Esophagus muscularis mucosa (tissue), 4 donors: ENCODE measurements around the gene MRTFA. TPM values are rescaled to one million over a fixed set of nuclear protein-coding genes. Genes with fewer than 3 reads are reported as not detected.

Experiments used
- DNase-seq: peaks from one replicate; pipeline ENCODE4 v3.0.0-alpha.2; 2017; ENCODE audit errors: extremely low spot score
- H3K27ac ChIP-seq, 4 donors: fragments of 200-600 bp; sonication (generic); replicated peaks in 1 of 4; 1 replicate in 3 of 4; 2 replicates in 1 of 4; pipeline ENCODE4 v1.5.1; 2016 to 2019; ENCODE audit warnings: mild to moderate bottlenecking in 1 of 4
- H3K27me3 ChIP-seq, 4 donors: fragments of 200-600 bp; sonication (generic); one replicate each; pipeline versions ENCODE4 v1.5.1 to v1.6.0; 2016 to 2019
- H3K36me3 ChIP-seq, 4 donors: fragments of 200-600 bp; sonication (generic); one replicate each; pipeline ENCODE4 v1.5.1; 2016 to 2019
- H3K4me1 ChIP-seq, 4 donors: fragments of 200-600 bp; sonication (generic); one replicate each; pipeline ENCODE4 v1.5.1; 2016 to 2019
- H3K4me3 ChIP-seq, 4 donors: fragments of 200-600 bp; sonication (generic); 1 replicate in 2 of 4; 2 replicates in 2 of 4; pipeline ENCODE4 v1.5.1; 2016 to 2019; ENCODE audit warnings: mild to moderate bottlenecking in 4 of 4, moderate library complexity in 1 of 4
- H3K9me3 ChIP-seq, 4 donors: fragments of 200-600 bp; sonication (generic); 1 replicate in 3 of 4; 2 replicates in 1 of 4; pipeline ENCODE4 v1.5.1; 2016 to 2019
- EP300 ChIP-seq: sonication (generic); formaldehyde crosslinking; IDR thresholded peaks from one replicate; pipeline ENCODE4 v1.6.1; 2017; ENCODE audit warnings: antibody characterized with exemption
- POLR2A ChIP-seq: fragments of 450-650 bp; IDR thresholded peaks from one replicate; pipeline ENCODE4 v1.6.1; 2017; ENCODE audit warnings: antibody characterized with exemption, moderate library complexity, mild to moderate bottlenecking, low read depth
- POLR2AphosphoS5 ChIP-seq, 2 donors: sonication (generic); formaldehyde crosslinking; IDR thresholded peaks; one replicate each; pipeline ENCODE4 v1.6.1; 2017; ENCODE audit warnings: antibody characterized with exemption in 2 of 2
- WGBS: methylation state at CpG from one replicate; pipeline ENCODE4 v1.1.5; 2018; 5-methylcytosine and 5-hydroxymethylcytosine counted together
- intact Hi-C: fragments of 100-400 bp; cut with DNase I; formaldehyde crosslinking; loops from one replicate; pipeline ENCODE4 v1.15.1; 2023
- total RNA-seq, 4 donors: library from RNA; depleted of rRNA; stranded (reverse); fragments of >200 nt; gene quantifications; one replicate each; pipeline versions ENCODE4 v1.1.0 to v1.2.1, GENCODE V29; 2016
- TF ChIP-seq, protein P1 (sequence below), 3 experiments: fragments of 200-600 bp in 2 of 3; fragments of 450-650 bp in 1 of 3; sonication (generic) in 2 of 3; IDR thresholded peaks; one replicate each; pipeline ENCODE4 v1.5.1; 2017 to 2019; ENCODE audit warnings: antibody characterized with exemption in 3 of 3, mild to moderate bottlenecking in 2 of 3, moderate library complexity in 1 of 3

MRTFA gene
- total RNA-seq, 4 donors from 2014 or later: 55.6 to 88.7 (median 73.6) TPM

- H3K36me3 ChIP-seq: no peaks in the 10 kb centered on the region
- peaks cover 15 to 44% (median 35%) of the 10 kb centered on the region in 4 donors for H3K4me1 ChIP-seq
- H3K27me3 ChIP-seq: no peaks in the 10 kb centered on the region
- no peak for DNase-seq
- intact Hi-C loops: loop anchor here (5.0 to 10.0 kb wide), 2 partner anchors 125 to 263 kb away; partner anchors contain the start of gene SGSM3
- TF ChIP-seq POLR2AphosphoS5 (IDR thresholded peaks at IDR 0.05): no peak
- TF ChIP-seq POLR2A: no peak
- TF ChIP-seq EP300: no peak
- TF ChIP-seq, protein P1, sequence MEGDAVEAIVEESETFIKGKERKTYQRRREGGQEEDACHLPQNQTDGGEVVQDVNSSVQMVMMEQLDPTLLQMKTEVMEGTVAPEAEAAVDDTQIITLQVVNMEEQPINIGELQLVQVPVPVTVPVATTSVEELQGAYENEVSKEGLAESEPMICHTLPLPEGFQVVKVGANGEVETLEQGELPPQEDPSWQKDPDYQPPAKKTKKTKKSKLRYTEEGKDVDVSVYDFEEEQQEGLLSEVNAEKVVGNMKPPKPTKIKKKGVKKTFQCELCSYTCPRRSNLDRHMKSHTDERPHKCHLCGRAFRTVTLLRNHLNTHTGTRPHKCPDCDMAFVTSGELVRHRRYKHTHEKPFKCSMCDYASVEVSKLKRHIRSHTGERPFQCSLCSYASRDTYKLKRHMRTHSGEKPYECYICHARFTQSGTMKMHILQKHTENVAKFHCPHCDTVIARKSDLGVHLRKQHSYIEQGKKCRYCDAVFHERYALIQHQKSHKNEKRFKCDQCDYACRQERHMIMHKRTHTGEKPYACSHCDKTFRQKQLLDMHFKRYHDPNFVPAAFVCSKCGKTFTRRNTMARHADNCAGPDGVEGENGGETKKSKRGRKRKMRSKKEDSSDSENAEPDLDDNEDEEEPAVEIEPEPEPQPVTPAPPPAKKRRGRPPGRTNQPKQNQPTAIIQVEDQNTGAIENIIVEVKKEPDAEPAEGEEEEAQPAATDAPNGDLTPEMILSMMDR (IDR thresholded peaks at IDR 0.05): no peak
- H3K9me3 ChIP-seq: no peaks in the 10 kb centered on the region
- 24% methylated on average over 44 of the region's 46 CpGs for WGBS
- peak overlapping the region; percentile 74 to 90 (median 82) for H3K4me3 ChIP-seq
- H3K27ac ChIP-seq: peak overlapping the region; percentile 92 to 96 (median 93)
Measured at GRCh38 chr22:40637183-40638150, 948 bp upstream of the MRTFA start.

GRCh38 chr22:40635940-40636379 is 559 bp downstream of the MRTFA start:
- Histone ChIP-seq H3K27ac (peak overlapping the region; percentile 92 to 96 (median 93)), H3K27me3 (no peaks in the 10 kb centered on the region), H3K4me1 (peaks cover 15 to 58% (median 48%) of the 10 kb centered on the region in 4 donors), H3K4me3 (peak overlapping the region; percentile 74 to 90 (median 82)), H3K9me3 (no peaks in the 10 kb centered on the region), H3K36me3 (no peaks in the 10 kb centered on the region)
- DNase-seq: no peak
- intact Hi-C loops: loop anchor here (5.0 to 10.0 kb wide), 2 partner anchors 124 to 261 kb away; partner anchors contain the start of gene SGSM3
- 0% methylated on average over 1 of the region's 31 CpGs for WGBS
- TF ChIP-seq EP300 (no peak), POLR2A (no peak), POLR2AphosphoS5 (IDR thresholded peaks at IDR 0.05) (no peak)
- TF ChIP-seq, protein P1 (IDR thresholded peaks at IDR 0.05): no peak

DNA sequence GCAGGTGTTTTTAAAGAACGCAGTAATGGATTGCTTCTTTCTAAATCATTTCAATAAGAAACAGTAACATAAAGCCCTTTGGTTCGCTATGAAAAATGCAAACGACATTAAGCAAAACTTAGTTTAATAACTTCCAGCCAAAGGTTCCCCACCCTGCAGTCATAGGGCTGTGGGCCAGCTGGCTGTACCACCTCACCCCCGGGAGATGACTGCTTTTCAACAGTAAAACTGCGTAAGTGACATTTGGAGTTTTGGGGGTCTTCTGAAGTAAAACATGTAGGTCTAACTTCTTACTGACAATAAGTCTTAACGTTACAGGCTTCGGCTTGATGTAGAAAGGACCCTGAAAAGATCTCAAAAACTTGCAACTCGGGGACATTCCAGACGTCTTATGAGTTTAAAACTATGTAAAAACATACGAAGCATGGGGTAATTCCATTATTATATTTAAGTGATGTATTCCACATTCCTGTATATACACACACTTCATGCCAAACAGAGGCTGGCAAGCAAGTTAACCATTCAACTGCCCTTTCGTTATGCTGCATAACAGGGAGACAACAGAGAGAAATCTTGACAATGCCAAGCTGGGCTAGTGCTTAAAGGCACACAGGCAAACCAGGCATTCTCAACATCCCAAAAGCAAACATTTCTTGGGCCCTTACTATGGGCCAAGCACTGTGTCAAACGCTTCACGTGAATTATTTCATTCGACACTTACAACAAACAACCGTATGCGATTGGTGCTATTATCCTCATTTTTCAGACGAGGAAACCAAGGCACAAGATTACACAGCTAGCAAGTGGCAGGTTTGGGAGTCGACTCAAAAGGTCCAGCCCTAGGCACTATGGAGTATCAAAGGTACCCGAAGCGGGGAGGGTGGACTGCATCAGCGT is 1.2 kb downstream of the MRTFA start:
- H3K9me3 ChIP-seq: no peaks in the 10 kb centered on the region
- intact Hi-C loops: loop anchor here (5.0 to 10.0 kb wide), 2 partner anchors 123 to 260 kb away; partner anchors contain the start of gene SGSM3
- DNase-seq: no peak

More for the DNA sequence above, 1.2 kb downstream of the MRTFA start:
- H3K36me3 ChIP-seq: no peaks in the 10 kb centered on the region
- peak overlapping the region; percentile 74 to 90 (median 82) for H3K4me3 ChIP-seq
- no peak for TF ChIP-seq EP300
- no peak for TF ChIP-seq POLR2AphosphoS5 (IDR thresholded peaks at IDR 0.05)
- no peak for TF ChIP-seq POLR2A
- TF ChIP-seq, protein P1 (IDR thresholded peaks at IDR 0.05): no peak
- WGBS: 19% methylated on average over 20 of the region's 21 CpGs
- H3K4me1 ChIP-seq: peaks cover 15 to 58% (median 48%) of the 10 kb centered on the region in 4 donors
- peak overlapping the region; percentile 92 to 96 (median 93) for H3K27ac ChIP-seq
- H3K27me3 ChIP-seq: no peaks in the 10 kb centered on the region
